Activated naive CD4-positive, alpha-beta T cell treated with Interleukin-2 at 50 U/mL for 16 hours (primary cell): ENCODE results near the gene FREM1.

ENCODE experiments used
- DNase-seq: peaks from one replicate; pipeline ENCODE4 v3.0.0-alpha.2; 2020

Gene FREM1

GRCh38 chr9:14752871-14753270, 157.4 kb downstream of the FREM1 start:
- DNase-seq, result no peak

- no peak for DNase-seq
These were observed 158.0 kb downstream of the FREM1 start for GRCh38 chr9:14752271-14752670.

DNA sequence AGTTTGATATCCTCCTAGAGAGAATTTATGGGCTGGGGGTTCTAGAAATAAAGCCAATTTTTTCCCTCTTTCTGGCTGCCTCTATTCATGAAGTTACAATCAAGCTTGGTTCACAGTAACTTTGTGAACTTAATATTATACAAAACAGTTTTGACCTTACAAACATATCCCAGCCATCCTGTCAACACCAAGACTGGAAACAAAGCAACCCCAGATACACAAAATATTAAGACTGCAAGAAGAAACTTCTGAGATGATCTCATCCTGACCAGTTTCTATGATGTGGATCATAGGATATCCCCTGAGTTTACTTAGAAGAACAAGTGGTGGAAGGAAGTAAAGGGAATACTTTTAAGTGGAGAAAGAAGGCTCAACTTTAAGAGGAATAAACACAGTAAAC, 159.4 kb downstream of the FREM1 start:
- no peak for DNase-seq

DNA sequence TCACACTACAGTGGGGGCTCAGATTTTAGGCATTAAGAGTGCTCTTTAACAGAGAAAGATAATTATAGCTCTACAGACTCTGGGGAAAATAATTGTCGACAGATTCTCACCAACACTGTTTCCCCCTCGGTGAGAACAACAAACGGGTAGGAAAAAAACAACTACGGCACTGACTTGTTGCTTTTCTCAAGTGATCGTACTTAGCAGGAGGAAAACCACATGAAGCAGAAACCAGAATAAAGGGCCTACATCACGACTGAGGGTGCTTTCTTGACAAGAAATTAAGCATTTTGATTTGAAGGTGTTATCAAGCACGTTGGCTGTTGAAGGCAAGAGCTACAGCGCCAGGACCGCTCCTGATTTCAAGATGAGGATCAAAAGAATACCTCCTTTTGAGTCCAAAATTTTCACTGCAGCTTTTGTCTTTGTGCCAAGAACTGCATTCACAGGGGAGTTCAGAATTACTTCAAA, 160.5 kb downstream of the FREM1 start:
- DNase-seq, result no peak

DNA sequence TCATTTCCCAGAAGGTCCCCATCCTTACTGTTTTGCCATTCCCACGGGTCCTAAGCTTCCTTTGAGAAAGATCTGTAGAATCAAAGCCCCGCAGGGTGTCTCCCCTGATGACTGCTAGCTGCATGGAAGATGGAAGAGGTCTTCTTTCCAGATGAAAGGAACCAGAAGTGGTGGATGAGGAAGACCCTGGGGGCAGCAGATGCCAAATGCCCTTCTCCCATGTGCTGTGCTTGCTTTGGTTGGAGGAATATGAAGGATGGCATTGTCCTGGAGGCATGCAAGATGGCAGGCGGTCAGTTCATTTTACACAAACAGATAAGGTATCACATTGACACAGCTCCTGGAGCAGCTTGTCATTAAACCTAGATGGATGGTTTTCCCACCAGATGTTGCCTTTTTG, 161.9 kb downstream of the FREM1 start:
- no peak for DNase-seq

DNA sequence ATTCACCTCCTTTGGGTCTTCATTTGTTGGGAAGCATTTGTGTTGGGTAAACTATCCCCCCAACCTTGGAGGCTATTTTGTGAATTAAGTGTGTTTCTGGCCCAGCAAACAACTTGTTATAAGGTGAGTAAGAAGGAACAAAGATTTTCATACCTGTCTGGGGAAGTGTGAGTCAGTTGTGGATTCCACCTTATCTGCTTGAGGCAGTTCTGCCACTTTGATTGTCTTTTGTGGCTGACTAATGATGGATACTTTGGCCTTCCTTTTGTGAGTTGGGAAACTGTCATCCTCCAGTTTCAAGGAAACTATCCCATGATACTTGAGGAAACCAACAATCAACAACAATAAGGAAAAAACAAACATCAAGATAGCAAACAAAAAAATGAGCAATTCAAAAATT, 163.1 kb downstream of the FREM1 start:
- no peak for DNase-seq

DNA sequence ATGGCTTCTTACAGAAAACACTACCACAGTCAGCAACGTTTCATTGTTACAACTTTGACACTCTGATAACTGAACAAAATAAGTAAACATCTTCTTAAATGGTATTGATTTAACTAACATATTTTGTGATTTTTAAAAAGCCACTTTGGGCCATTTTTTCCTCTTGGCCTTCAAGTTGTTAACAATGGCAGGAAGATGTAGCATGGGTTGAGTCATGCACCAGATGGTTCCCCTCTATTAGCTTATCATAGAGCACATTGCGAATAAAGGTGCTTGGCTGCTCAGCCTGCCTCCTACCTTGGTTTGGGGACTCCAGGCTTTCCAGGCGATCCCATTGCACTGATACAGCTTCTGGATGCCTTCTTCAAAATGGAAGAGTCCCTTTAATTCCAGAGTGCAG, 163.6 kb downstream of the FREM1 start:
- no peak for DNase-seq

GRCh38 chr9:14744768-14745167, 165.5 kb downstream of the FREM1 start:
- no peak for DNase-seq

DNA sequence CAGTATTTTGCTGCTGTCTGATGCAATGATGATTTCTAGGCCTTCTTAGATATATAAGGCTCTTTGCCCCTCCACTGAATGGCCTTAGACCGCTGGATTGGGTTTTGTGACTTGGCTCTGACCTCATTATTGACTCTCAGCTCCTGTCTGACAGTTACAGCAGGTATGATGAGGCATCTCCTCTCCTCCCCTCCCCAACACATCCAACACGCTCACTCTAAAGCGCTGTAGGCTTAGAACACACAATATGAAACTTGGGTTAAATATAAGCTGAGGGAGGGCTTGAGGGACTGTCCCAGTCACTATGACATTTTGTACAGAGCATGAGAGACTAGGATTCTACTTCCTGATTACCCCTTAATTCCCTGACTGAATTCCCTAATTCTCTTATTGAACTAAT, 168.9 kb downstream of the FREM1 start:
- no peak for DNase-seq

DNA sequence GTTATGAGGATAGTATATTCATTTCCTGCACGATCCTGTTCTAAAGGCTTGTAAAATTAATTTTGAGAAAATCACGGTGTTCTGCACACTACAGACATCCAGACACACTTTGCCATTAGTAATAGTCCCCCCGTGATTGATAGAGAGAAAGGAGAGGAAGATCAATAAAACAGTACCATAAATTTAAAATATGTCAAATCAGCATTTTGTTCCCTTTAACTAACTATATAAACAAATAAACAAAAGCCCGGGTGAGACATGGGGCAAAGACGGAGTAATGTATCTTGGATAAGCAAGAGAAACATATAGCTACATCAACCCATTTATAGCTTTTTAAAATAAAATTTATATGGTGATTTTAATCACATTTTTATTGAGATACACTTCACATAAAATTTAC, 177.1 kb downstream of the FREM1 start:
- no peak for DNase-seq

DNA sequence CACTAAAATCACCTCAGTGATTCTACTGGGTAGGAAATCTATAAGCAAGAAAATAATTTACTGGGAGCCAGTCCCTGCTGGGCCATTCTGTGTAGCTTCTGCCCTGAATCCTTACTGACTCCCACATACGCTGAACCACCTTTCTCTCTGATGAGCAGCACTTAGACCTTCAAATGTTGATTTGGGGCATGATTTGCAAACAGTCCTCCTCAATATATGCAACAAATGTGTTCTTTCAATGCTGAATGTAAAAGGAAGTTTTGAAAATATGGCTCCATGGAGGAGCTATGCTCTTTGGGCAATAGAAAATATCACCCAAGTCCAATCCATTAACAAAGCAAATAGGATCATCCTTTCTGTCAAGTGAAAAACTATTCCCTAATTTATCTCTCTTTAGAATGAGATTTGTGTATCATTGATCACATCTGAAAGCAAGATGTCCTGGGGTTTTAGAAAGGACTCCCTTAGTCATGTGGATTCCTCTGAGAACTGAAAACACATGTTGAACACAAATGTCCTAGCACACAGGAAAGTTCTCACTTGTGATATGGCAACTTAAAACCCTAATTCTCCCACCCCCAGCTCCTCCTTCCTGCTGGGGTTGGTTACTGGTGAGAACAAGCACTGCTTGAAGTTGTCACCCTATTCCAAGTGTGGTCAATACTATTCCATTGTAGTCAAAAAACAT, 178.8 kb downstream of the FREM1 start:
- no peak for DNase-seq

- no peak for DNase-seq
These were observed 179.7 kb downstream of the FREM1 start for GRCh38 chr9:14730461-14730898.

- DNase-seq, result no peak
These were observed 186.9 kb downstream of the FREM1 start for GRCh38 chr9:14723301-14723700.

DNA sequence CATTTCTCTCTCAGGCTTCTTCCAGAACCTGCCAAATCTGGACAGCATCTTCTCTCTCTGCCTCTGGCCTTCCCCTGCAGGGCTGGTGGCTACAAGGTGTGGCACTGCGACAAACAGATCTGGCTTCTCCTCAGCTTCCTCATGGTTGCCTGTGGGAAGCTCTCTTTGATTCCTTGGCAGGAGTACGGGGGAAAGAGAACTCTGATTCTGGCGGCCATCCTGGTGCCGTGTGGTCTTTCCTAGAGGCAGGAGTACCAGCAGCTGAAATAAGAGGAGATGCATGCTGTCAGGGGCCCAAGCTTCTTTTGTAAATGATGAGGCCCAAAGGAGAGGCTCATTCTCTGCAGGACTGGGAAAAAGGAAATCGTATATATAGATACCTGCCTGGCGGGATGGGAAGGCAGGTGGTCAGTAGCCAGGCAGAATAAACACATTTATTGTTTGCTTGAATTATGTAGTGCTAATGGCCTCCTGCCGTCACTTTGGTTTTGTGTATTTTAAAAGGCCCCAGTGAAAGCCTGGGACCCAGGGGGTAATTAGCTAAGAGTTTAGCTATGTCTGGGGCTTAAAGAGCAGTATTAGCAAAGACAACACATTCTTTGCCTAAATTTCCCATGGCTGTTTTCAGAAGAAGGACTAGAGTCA, 187.7 kb downstream of the FREM1 start, which contains the start of gene CER1:
Gene CER1 (minus strand): TSS at position 343 of the 645 bp plus-strand sequence. CDS start 61 bp downstream, at position 282.
- DNase-seq, result no peak

GRCh38 chr9:14719231-14719923, 190.9 kb downstream of the FREM1 start:
- DNase-seq, result no peak

- no peak for DNase-seq
These were observed 195.1 kb downstream of the FREM1 start for GRCh38 chr9:14715102-14715501.

- no peak for DNase-seq
These were observed 197.0 kb downstream of the FREM1 start for GRCh38 chr9:14713187-14713767.

DNA sequence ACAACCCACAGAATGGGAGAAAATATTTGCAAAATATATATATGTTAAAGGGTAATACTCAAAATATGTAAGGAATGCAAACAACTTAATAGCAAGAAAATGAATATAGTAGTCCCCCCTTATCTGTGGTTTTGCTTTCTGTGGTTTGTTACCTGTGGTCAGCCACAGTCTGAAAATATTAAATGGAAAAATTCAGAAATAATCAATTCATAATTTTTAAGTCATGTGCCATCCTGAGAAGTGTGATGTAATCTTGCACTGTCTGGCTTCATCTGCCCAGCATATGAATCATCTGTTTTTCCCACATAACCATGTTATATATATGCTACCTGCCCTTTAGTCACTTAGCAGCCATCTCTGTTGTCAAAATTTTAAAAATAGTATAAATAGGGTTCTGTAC, 199.4 kb downstream of the FREM1 start:
- no peak for DNase-seq

GRCh38 chr9:14706530-14707140, 203.6 kb downstream of the FREM1 start:
- no peak for DNase-seq

DNA sequence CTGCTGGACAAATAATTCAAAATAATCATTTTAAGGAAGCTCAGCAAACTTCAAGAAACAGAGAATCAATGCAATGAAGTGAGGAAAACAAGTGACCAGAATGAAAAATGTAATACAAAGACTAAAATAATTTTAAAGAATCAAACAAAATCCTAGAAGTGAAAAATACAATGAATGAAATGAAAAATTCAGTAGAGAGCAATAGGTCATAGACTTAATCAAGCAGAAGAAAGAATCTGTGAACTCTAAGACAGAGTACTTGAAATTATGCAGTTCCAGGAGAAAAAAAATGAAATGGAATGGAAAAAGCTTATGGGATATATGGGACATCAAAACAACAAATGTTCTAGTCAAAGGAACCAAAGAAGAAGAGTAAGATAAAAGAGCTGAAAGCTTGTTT, 205.1 kb downstream of the FREM1 start:
- DNase-seq, result no peak

- DNase-seq, result no peak
These were observed 205.9 kb downstream of the FREM1 start for GRCh38 chr9:14704281-14704680.

- DNase-seq, result no peak
These were observed 208.0 kb downstream of the FREM1 start for GRCh38 chr9:14702200-14702720.
